Stimulated activated CD8-positive, alpha-beta memory T cell treated with anti-CD3 and anti-CD28 coated beads, Interleukin-4, amount 100 ng/mL, for 1 hour (primary cell): ENCODE data around the gene DPY19L1.
A peak's percentile ranks its signal among the peaks of the same experiment; 100 is the strongest.
"Not testable (repeated sequence)": the region's sequence is repeated elsewhere in the genome, so short reads cannot be mapped to it uniquely, and the experiment has no call there.

ENCODE experiments used
- DNase-seq, 2 donors: peaks; one replicate each; pipeline ENCODE4 v3.0.0-alpha.2; 2020; ENCODE audit warnings: low read depth in 2 of 2, low spot score in 1 of 2

Gene DPY19L1

DNA sequence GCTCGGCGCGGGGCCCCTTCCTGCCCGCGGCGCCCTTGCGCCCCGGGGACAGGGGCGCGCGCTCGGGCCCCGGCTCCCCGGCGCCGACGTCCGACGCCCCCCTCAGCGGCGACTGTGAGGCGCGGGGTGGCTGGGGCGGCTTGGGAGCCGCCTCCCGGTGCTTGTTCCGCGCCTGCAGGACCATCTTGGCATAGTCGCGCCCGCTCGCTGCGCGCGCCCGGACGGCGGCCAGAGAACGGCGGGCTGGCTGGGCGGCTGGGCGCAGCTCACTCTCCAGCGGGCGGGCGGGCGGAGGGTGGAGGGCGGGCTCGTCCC lies at the start of gene DPY19L1:
DPY19L1 (minus strand) TSS at position 275 of the 315 bp plus-strand sequence; CDS start at position 184, 91 bp downstream.
- DNase-seq, result no peak

- not testable (repeated sequence) for DNase-seq
Observed at GRCh38 chr7:35079517-35079916, 42.2 kb upstream of the DPY19L1 start.

DNA sequence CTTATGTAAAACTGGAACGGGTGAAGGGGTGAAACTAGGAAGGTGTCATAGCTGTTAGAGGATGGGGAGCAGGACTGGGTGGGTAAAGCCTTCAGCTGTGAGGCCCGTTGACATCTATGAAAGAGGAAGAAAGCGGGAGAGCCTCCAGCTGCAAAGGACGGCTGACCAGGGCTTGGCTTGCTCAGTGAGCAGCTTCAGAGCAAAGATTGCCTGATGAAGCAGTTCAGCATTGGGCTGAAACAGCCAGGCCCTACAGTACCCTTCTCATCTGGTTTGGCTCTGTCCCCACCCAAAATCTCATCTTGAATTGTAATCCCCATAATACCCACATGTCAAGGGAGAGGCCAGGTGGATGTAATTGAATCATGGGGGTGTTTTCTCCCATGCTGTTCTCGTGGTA lies 36.7 kb upstream of the DPY19L1 start:
- not testable (repeated sequence) for DNase-seq

GRCh38 chr7:35072950-35073827 lies 35.9 kb upstream of the DPY19L1 start:
- DNase-seq, result not testable (repeated sequence)

GRCh38 chr7:35069084-35069483 lies 31.8 kb upstream of the DPY19L1 start:
- DNase-seq, result not testable (repeated sequence)

- not testable (repeated sequence) for DNase-seq
Observed at GRCh38 chr7:35065382-35065781, 28.1 kb upstream of the DPY19L1 start.

DNA sequence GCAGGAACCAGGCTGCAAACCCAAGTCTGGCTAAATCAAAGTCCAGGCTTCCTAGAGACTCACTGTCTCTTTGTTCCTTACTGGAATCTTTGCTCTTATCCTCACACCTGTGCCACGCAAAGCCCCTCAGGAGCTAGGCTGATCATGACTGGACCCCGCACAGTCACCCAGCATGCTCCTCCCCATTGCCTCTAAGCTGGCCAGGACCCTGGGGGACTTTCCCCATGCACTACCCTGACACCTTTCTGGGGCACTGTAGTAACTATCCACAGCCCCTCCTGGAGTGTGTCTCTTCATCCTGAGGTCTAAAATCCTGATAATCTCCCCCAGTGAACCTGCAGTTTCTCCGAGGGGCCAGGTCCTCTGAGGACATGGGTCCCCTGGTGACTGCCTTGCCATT lies 21.3 kb upstream of the DPY19L1 start:
- not testable (repeated sequence) for DNase-seq

GRCh38 chr7:35057505-35058451 lies 20.5 kb upstream of the DPY19L1 start:
- not testable (repeated sequence) for DNase-seq

DNA sequence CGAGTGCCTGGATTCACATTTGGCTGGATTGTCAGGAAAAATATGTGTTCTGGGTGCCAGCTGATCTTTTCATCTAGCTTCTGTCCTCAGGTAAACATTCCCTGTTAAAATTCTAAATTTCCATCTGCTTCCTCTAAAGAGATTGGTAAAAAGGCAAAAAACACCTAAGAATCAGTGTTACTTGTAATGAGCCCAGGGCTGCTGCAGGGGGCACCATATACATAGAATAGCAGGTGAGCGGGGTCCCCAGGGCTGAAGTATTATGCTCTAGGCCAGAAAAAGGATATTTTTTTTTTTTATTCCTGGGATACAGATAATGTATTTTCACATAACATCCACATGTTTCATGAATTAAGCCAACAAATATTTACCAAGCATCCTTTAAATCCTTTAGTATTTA lies 18.4 kb upstream of the DPY19L1 start:
- DNase-seq, result not testable (repeated sequence)

DNA sequence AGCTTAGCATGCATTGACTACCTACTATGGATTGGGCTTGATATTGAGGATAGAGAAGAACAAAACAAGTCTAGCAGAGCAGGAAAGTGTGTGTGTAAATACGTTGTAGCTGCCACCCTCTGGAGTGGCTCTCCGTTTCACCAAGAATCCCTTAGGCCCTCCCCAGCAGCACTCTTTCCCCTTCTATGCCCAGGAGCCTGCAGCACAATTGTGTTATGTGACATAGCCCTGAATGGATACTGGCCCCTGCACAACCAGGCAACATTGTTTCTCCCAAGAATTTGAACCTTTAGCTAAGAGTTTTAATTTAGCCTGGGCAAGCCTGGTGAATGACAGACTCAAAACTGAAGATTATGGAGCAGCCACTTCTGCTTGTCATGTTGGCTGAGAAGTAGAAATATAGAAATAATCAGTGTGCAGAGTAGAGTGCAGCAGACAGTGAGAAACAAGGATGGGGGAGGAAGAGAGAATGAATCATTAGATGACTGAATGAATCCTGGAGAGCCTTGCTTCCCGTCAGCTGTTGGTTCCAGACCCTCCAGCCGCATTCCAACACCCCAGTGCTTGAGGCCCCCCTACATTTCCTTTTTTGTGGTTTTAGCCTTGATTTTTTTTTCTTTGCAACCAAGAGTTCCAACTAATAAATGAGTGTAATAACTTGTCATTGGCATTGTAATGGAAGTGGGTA lies 16.3 kb upstream of the DPY19L1 start:
- not testable (repeated sequence) for DNase-seq

GRCh38 chr7:35048390-35048789 lies 11.1 kb upstream of the DPY19L1 start:
- DNase-seq, result not testable (repeated sequence)

DNA sequence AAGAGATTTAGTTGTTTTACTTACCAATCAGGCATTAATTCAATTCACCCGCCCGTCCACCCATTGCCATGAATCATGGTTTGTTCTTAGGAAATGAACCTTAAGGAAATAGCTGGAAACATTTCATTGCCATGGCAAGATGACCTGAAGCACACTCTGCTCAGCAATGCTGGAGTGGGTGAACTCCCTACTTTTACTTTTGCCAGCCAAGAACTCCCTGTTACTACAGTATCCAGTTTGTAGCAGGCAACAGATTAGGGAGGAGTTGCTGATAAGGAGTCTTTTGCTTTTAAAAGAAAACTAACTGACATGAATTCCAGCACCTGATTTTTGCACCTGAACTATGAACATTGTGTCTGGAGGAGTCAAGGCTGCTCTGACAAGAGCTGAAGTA lies 10.6 kb upstream of the DPY19L1 start:
- not testable (repeated sequence) for DNase-seq

- DNase-seq, result not testable (repeated sequence)
Observed at GRCh38 chr7:35047263-35047911, 10.1 kb upstream of the DPY19L1 start.

- DNase-seq, result not testable (repeated sequence)
Observed at GRCh38 chr7:35043301-35043700, 6.0 kb upstream of the DPY19L1 start.

DNA sequence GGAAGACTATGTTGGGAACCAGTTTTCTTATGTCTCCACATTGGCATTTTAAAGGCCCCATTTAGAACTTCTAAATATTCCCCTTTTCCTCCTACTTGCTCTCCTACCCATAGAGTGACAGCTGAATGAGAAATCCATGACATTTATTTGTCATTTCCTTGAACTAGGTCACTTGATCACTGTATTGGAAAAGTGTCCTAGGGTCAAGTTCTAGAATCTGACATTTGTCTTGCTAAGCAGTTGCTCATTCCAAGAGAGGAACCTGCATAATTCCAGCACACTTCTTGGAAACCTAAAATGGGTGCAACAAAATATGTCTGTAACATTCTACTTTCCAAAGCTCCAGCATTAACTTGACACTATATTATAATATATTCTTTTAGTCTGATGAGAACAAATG lies 3.6 kb upstream of the DPY19L1 start:
- no peak for DNase-seq

DNA sequence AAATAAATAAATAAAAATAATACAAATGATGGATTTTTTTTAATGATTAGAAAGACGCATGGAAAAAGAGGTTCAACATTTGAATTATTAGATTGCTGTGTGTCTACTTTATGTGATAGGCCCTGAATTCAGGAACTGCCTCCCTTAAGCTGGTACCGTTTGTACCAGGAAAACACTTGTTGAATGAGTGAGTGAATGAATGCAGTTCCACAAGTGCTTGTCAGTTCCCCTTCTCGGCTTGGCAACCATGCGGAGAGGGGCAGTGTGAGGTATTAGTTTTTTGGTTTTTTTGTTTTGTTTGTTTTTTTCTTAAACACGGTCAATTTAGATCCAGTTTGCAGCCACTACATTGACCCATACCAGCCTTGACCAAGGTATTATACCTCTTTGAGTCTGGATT lies 2.1 kb upstream of the DPY19L1 start:
- no peak for DNase-seq

DNA sequence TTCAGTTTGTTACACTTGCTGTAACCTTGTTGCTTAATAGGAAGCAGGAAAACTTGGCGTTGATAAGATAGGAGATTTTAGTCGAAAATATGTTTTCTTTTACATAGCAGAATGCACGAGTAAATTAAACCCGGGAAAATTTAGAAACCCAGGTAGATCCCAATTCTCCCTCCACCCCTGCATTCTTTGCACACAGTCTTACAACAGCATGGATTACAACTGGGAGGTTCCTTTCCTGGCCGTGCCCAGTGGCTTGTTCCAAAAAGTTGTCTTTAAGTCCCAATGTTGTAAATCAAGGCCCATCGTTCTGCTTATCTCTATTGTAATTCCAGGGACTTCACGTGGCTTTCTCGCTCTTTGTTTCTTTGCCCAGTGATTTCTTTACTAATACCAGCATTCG lies 1.1 kb upstream of the DPY19L1 start:
- no peak for DNase-seq

GRCh38 chr7:35037526-35038341 lies 449 bp upstream of the DPY19L1 start:
- DNase-seq, result peak; percentile 68 to 83

DNA sequence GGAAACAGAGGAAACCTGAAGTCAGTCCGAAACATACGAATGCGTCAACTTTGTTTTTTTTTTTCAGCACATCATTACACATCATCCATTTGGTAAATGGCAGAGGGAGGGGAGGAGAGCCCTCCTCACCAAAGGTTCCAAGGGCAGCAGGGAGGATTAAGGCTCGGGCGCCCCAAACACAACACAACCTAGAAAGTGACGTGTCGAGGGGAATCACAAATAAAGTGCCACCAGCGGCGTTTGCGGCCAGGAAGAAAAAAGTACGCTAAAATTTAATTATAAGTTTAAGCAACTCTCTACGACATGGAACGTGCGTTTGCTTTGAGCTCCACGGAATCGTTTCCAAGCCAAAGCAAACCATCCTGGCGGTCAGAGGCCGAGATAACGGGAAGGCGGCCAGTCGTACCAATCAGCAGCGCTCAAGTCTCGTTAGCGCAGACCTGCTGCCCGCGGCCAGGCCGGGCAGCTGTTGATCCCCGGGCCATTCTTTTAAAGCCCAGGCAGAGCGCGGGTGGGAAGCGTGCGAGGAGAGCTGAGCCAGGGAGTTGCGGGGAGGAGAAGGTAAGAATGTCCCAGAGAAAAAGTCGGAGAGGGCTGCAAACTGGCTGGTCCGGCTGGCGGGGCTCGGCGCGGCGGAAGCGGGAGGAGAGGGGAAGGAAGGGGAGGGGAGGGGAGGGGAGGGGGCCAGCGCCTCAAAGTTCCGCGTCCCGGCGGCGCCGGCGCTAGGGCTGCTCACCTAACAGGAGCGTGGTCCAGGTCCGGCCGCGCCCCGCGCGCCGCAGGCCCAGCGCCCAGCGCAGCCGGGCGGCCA lies 719 bp downstream of the DPY19L1 start:
- DNase-seq, result peak; percentile 8 to 15
